ENCODE data around the gene USP36.

Gene USP36

GRCh38 chr17:78815696-78816095, 24.9 kb downstream of the USP36 start:
- no peak for TF ChIP-seq CTCF (IDR thresholded peaks at IDR 0.05)

GRCh38 chr17:78812855-78813254, 27.8 kb downstream of the USP36 start:
- no peak for TF ChIP-seq CTCF (IDR thresholded peaks at IDR 0.05)

DNA sequence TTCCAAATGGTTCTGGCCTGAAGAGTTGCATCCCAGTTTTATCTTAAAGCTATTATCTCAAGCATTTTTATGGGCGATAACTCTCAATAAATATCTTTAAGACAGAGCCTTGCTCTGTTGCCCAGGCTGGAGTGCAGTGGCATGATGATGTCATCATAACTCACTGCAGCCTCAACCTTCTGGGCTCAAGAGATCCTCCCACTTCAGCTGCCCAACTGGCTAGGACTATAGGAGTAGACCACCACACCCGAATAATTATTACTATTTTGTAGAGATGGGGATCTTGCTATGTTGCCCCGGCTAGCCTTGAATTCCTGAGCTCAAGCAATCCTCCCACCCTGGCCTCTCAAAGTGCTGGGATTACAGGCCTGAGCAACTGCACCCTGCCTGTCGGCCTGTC, 32.5 kb downstream of the USP36 start:
- no peak for TF ChIP-seq CTCF (IDR thresholded peaks at IDR 0.05)

GRCh38 chr17:78806451-78806850, 34.2 kb downstream of the USP36 start:
- no peak for TF ChIP-seq CTCF (IDR thresholded peaks at IDR 0.05)

DNA sequence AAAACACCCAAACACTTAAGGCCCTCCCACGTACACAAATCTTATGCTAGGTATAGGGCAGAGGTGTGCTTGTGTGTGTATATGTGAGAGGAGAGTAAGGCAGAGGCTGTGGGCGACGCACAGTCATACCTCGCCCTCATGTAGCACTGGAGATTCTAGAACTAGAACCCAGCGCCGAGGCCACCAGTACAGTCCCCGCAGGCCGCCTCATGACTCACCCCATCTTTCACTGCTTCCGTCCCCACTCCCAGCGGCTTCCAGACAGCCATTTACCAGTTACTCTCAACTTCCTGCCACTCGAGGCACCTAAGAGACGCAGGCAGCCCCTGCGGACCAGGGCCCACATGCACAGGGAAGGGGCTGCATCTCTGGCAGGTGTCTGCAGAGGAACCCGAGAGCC, 35.3 kb downstream of the USP36 start:
- TF ChIP-seq CTCF (IDR thresholded peaks at IDR 0.05): no peak

- no peak for TF ChIP-seq CTCF (IDR thresholded peaks at IDR 0.05)
Observed at GRCh38 chr17:78804777-78805176, 35.8 kb downstream of the USP36 start.

- TF ChIP-seq CTCF (IDR thresholded peaks at IDR 0.05): no peak
Observed at GRCh38 chr17:78803186-78803845, 37.3 kb downstream of the USP36 start.

GRCh38 chr17:78802459-78802858, 38.2 kb downstream of the USP36 start:
- no peak for TF ChIP-seq CTCF (IDR thresholded peaks at IDR 0.05)

Measured in LNCAP (cell line).